Right lobe of liver (tissue), 4 donors: ENCODE results near the gene MYO1B.

ENCODE experiments used
- CTCF ChIP-seq, 4 donors: fragments of 200-600 bp in 3 of 4; fragments of 450-650 bp in 1 of 4; IDR thresholded peaks; one replicate each; pipeline versions ENCODE4 v1.5.1 to v1.8.0; 2016 to 2022; ENCODE audit warnings: antibody characterized with exemption in 4 of 4, mild to moderate bottlenecking in 2 of 4
- POLR2A ChIP-seq: fragments of 450-650 bp; IDR thresholded peaks from one replicate; pipeline ENCODE4 v1.6.1; 2017; ENCODE audit warnings: antibody characterized with exemption, mild to moderate bottlenecking
- donor health status: DM: no; HTN: no; CAD: no.
- donor health status: DM: no; HTN: no; CAD: no.
- donor health status: DM: no; HTN: yes; CAD: no.

- TF ChIP-seq CTCF (IDR thresholded peaks at IDR 0.05) = peak; percentile 41 to 53 (median 46)
- no peak for TF ChIP-seq POLR2A
These were observed 26.8 kb upstream of the MYO1B start for GRCh38 chr2:191218292-191218898.
